GM12878 (cell line): Measurements from ENCODE around the gene KATNIP. TPM values are rescaled to one million over a fixed set of nuclear protein-coding genes. Genes with fewer than 3 reads are reported as not detected.

Experiments
- ATAC-seq: fragments of 200-7000 bp; cut with Tn5 transposase; 3 replicates; pipeline ENCODE4 v1.9.1; 2020; ENCODE audit warnings: mild to moderate bottlenecking, moderate library complexity
- BruUV-seq: library from RNA; stranded (reverse); fragments of 400-500 nt; replicated peaks from 2 replicates; lab custom pipeline; 2021; lab: Mats Ljungman, UMichigan
- CTCF ChIA-PET: fragments of 300-600 bp; sonication (Branson Sonifier 250); formaldehyde crosslinking; extraction: SDS; loops from one replicate; lab custom pipeline; 2021; ENCODE audit warnings: inconsistent platforms; lab: Yijun Ruan, JAX
- POLR2A ChIA-PET: fragments of 350-600 bp; formaldehyde crosslinking; extraction: SDS; loops from one replicate; lab custom pipeline; 2021; ENCODE audit warnings: inconsistent platforms; lab: Charles Lee
- RAD21 ChIA-PET: fragments of 300-600 bp; sonication (Branson Sonifier 250); formaldehyde crosslinking; loops from one replicate; lab custom pipeline; 2023; ENCODE audit warnings: antibody characterized with exemption; ENCODE audit not compliant: unreplicated experiment; lab: Charles Lee
- SMC1A ChIA-PET: fragments of 300-600 bp; sonication (Branson Sonifier 250); formaldehyde crosslinking; loops from one replicate; lab custom pipeline; 2023; ENCODE audit not compliant: unreplicated experiment, uncharacterized antibody; lab: Charles Lee
- DNase-seq: peaks from one replicate; pipeline ENCODE4 v3.0.0-alpha.2; 2011; ENCODE audit warnings: low read depth, low spot score
- FAIRE-seq: peaks from 3 replicates; lab custom pipeline; 2011; peaks lifted over from hg19 to GRCh38; lab: Jason Lieb, UNC
- H2AFZ ChIP-seq: 2 replicates; pipeline ENCODE4 v1.6.0; 2011; ENCODE audit warnings: low read depth, low read length, control low read depth; ENCODE audit not compliant: control insufficient read depth
- H3K27ac ChIP-seq: 2 replicates; pipeline ENCODE4 v1.5.1; 2011; ENCODE audit warnings: control low read depth; ENCODE audit not compliant: control insufficient read depth, insufficient read depth
- H3K27me3 ChIP-seq, 2 experiments: replicated peaks in 1 of 2; 2 replicates each; pipeline versions ENCODE4 v1.6.0 to v1.6.1; 2011; ENCODE audit warnings: low read length in 1 of 2; ENCODE audit not compliant: control insufficient read depth in 2 of 2, insufficient read depth in 2 of 2
- H3K36me3 ChIP-seq, 2 experiments: 2 replicates each; pipeline ENCODE4 v1.5.1; 2011; ENCODE audit warnings: low read length in 1 of 2; ENCODE audit not compliant: control insufficient read depth in 2 of 2, insufficient read depth in 2 of 2
- H3K4me1 ChIP-seq: 2 replicates; pipeline ENCODE4 v1.6.1; 2011; ENCODE audit warnings: mild to moderate bottlenecking, low read length, moderate library complexity, mixed read lengths; ENCODE audit not compliant: control insufficient read depth, insufficient read depth
- H3K4me2 ChIP-seq: 2 replicates; pipeline ENCODE4 v1.6.0; 2011; ENCODE audit warnings: control low read depth; ENCODE audit not compliant: control insufficient read depth, insufficient read depth
- H3K4me3 ChIP-seq: fragments of 200-600 bp; sonication (generic); 2 replicates; pipeline ENCODE4 v1.5.1; 2016
- H3K79me2 ChIP-seq: 2 replicates; pipeline ENCODE4 v1.6.0; 2011; ENCODE audit warnings: low read length; ENCODE audit not compliant: control insufficient read depth, insufficient read depth
- H3K9ac ChIP-seq: 2 replicates; pipeline ENCODE4 v1.8.0; 2011; ENCODE audit warnings: low read length, control low read depth, mixed read lengths; ENCODE audit not compliant: control insufficient read depth, insufficient read depth
- H3K9me3 ChIP-seq: replicated peaks from 3 replicates; pipeline ENCODE4 v1.5.1; 2011; ENCODE audit warnings: mild to moderate bottlenecking, low read length; ENCODE audit not compliant: control insufficient read depth, insufficient read depth
- H4K20me1 ChIP-seq: 2 replicates; pipeline ENCODE4 v1.6.0; 2011; ENCODE audit not compliant: control insufficient read depth, insufficient read depth
- CREB1 ChIP-seq: IDR thresholded peaks from 2 replicates; pipeline ENCODE4 v1.6.1; 2012; ENCODE audit warnings: low read depth, mild to moderate bottlenecking, inconsistent platforms
- E4F1 ChIP-seq: fragments of 450-650 bp; IDR thresholded peaks from 2 replicates; pipeline ENCODE4 v1.6.1; 2018; ENCODE audit warnings: borderline replicate concordance, mild to moderate bottlenecking; ENCODE audit not compliant: partially characterized antibody
- ESRRA ChIP-seq: IDR thresholded peaks from 2 replicates; pipeline ENCODE4 v1.6.1; 2012; ENCODE audit warnings: mild to moderate bottlenecking, low read length, improper control_type of control experiment
- EZH2 ChIP-seq: IDR thresholded peaks from 2 replicates; pipeline ENCODE4 v1.6.1; 2012; ENCODE audit warnings: low read depth, mild to moderate bottlenecking, control low read depth, inconsistent platforms, low read length, borderline replicate concordance; ENCODE audit not compliant: control insufficient read depth
- GATAD2B ChIP-seq: fragments of 450-650 bp; conservative IDR thresholded peaks from 2 replicates; pipeline ENCODE4 v1.6.1; 2017; ENCODE audit warnings: low read depth, mild to moderate bottlenecking, moderate library complexity
- JUND ChIP-seq: IDR thresholded peaks from 2 replicates; pipeline ENCODE4 v1.6.1; 2012; ENCODE audit warnings: low read depth, mild to moderate bottlenecking, low read length, improper control_type of control experiment, moderate library complexity
- MYB ChIP-seq: fragments of 150-350 bp; IDR thresholded peaks from 2 replicates; pipeline ENCODE4 v1.6.1; 2014; ENCODE audit warnings: mild to moderate bottlenecking, low read depth, low read length, borderline replicate concordance
- PML ChIP-seq: IDR thresholded peaks from 2 replicates; pipeline ENCODE4 v1.6.1; 2012; ENCODE audit warnings: low read length, inconsistent platforms
- SREBF2 ChIP-seq: IDR thresholded peaks from 2 replicates; pipeline ENCODE4 v1.6.1; 2012; ENCODE audit warnings: mild to moderate bottlenecking, low read length
- SRF ChIP-seq, 2 experiments: IDR thresholded peaks; 2 replicates each; pipeline ENCODE4 v1.6.1; 2011; ENCODE audit warnings: low read depth in 2 of 2, low read length in 2 of 2, mild to moderate bottlenecking in 1 of 2, moderate library complexity in 1 of 2
- STAT1 ChIP-seq: fragments of 450-650 bp; conservative IDR thresholded peaks from 2 replicates; pipeline ENCODE4 v1.6.1; 2014; ENCODE audit warnings: antibody characterized with exemption, mild to moderate bottlenecking
- TARDBP ChIP-seq: IDR thresholded peaks from 2 replicates; pipeline ENCODE4 v1.6.1; 2016; ENCODE audit warnings: borderline replicate concordance
- ZBED1 ChIP-seq: IDR thresholded peaks from 2 replicates; pipeline ENCODE4 v1.6.1; 2016; ENCODE audit warnings: borderline replicate concordance
- ZNF217 ChIP-seq: fragments of 450-650 bp; IDR thresholded peaks from 2 replicates; pipeline ENCODE4 v1.6.1; 2017; ENCODE audit warnings: antibody characterized with exemption, mild to moderate bottlenecking
- ZNF384 ChIP-seq: IDR thresholded peaks from 2 replicates; pipeline ENCODE4 v1.6.1; 2012; ENCODE audit warnings: low read depth, mild to moderate bottlenecking, low read length, improper control_type of control experiment, borderline replicate concordance
- ZNF592 ChIP-seq: fragments of 450-650 bp; IDR thresholded peaks from 2 replicates; pipeline ENCODE4 v1.6.1; 2017; ENCODE audit warnings: mild to moderate bottlenecking, moderate library complexity
- WGBS: methylation state at CpG from one replicate; pipeline ENCODE4 v1.1.6; 2016; ENCODE audit warnings: low lambda C conversion rate; ENCODE audit not compliant: insufficient replicate concordance, insufficient coverage; ENCODE audit errors: missing lambda C conversion rate; 5-methylcytosine and 5-hydroxymethylcytosine counted together
- in situ Hi-C: fragments of 300-500 bp; cut with MboI; formaldehyde crosslinking; loops from 9 replicates; pipeline ENCODE4 v1.14.3; 2018; ENCODE audit warnings: mixed read lengths
- intact Hi-C: fragments of 100-400 bp; cut with micrococcal nuclease; formaldehyde crosslinking; loops from one replicate; pipeline ENCODE4 v1.14.2; 2022; ENCODE audit not compliant: unreplicated experiment
- polyA plus RNA-seq, 11 experiments: library from polyadenylated mRNA; depleted of rRNA in 4 of 11; unstranded in 6 of 11; stranded (reverse) in 5 of 11; fragments of >200 nt; fragmentation: Nextera tagmentation in 4 of 11; fragmentation: Illumina TruSeq in 1 of 11; extraction: Ambion mirVana in 4 of 11; extraction: Trizol in 1 of 11; gene quantifications; 1 replicate in 1 of 11; 2 replicates in 10 of 11; pipeline versions ENCODE4 v1.2.1 to v1.2.3, GENCODE V29; 2011 to 2016; ENCODE audit warnings: inconsistent platforms in 2 of 11, missing spikeins in 2 of 11, low read depth in 1 of 11
- total RNA-seq, 4 experiments: library from RNA; depleted of rRNA in 3 of 4; stranded (reverse); fragments of >200 nt in 3 of 4; fragmentation: Illumina TruSeq in 1 of 4; extraction: Trizol in 1 of 4; gene quantifications; 2 replicates each; pipeline versions ENCODE4 v1.2.1 to v1.2.3, GENCODE V29; 2013 to 2021

KATNIP gene
- total and polyA plus RNA-seq, 10 of the 15 experiments (the other 5 are each of a cell fraction or from before 2014, with no cell fraction given) = 1.6 to 13.8 (median 9.1) TPM

- Histone ChIP-seq H3K36me3 (peaks cover 13 to 38% of the 10 kb centered on the region in 2 experiments; a peak in 3 of 4 replicates), H3K4me3 (no peak overlapping the region), H2AFZ (no peak overlapping the region), H3K4me1 (peaks cover 1% of the 10 kb centered on the region), H3K9ac (no peak overlapping the region), H3K79me2 (no peaks in the 10 kb centered on the region), H3K4me2 (no peak overlapping the region), H3K27me3 (no peaks in the 10 kb centered on the region), H4K20me1 (no peaks in the 10 kb centered on the region), H3K9me3 (no peaks in the 10 kb centered on the region), H3K27ac (no peak overlapping the region)
- TF ChIP-seq PML (no peak), ZBED1 (no peak), JUND (no peak), ZNF592 (no peak), E4F1 (no peak), TARDBP (no peak), ZNF384 (no peak), MYB (no peak), ESRRA (no peak), GATAD2B (no peak), CREB1 (no peak), ZNF217 (no peak), SRF (IDR thresholded peaks at IDR 0.05; ENCODE audit: low read depth in 2 of 2, low read length in 2 of 2) (no peak), STAT1 (no peak), EZH2 (no peak), SREBF2 (no peak)
- WGBS = 96% methylated on average over 4 of the region's 4 CpGs
- SMC1A ChIA-PET = no interaction called here
- RAD21 ChIA-PET = no interaction called here
- CTCF ChIA-PET = no interaction called here
- no peak for FAIRE-seq
- ATAC-seq = no peak
- BruUV-seq = no TSS peak
- POLR2A ChIA-PET = interaction anchor here (1.4 kb wide), 1 partner anchor 16 kb away, joined by 3 read pairs; the partner anchor contains the start of genes GTF3C1 and KATNIP
- DNase-seq = no peak
- intact Hi-C loops = no loop called here
- in situ Hi-C loops = no loop called here
These were observed 15.7 kb upstream of the KATNIP start for GRCh38 chr16:27534256-27534655.
